Mucosa of rectum (tissue), 2 donors: ENCODE measurements around the gene SPEG.

Source experiments
- H3K27ac ChIP-seq, 2 donors: one replicate each; pipeline ENCODE4 v1.7.0; 2013; ENCODE audit warnings: inconsistent platforms in 2 of 2, low read depth in 2 of 2, low read length in 2 of 2
- H3K27me3 ChIP-seq, 2 donors: one replicate each; pipeline ENCODE4 v1.7.0; 2013; ENCODE audit warnings: low read length in 2 of 2; ENCODE audit not compliant: control insufficient read depth in 2 of 2, insufficient read depth in 2 of 2
- H3K36me3 ChIP-seq, 2 donors: one replicate each; pipeline ENCODE4 v1.7.0; 2013; ENCODE audit warnings: low read length in 2 of 2; ENCODE audit not compliant: control insufficient read depth in 2 of 2, insufficient read depth in 2 of 2
- H3K4me1 ChIP-seq, 2 donors: one replicate each; pipeline ENCODE4 v1.7.0; 2013; ENCODE audit warnings: low read length in 2 of 2, mild to moderate bottlenecking in 1 of 2; ENCODE audit not compliant: control insufficient read depth in 2 of 2, insufficient read depth in 2 of 2
- H3K4me3 ChIP-seq, 2 donors: one replicate each; pipeline ENCODE4 v1.7.0; 2013; ENCODE audit warnings: low read length in 2 of 2
- H3K9ac ChIP-seq, 2 donors: one replicate each; pipeline ENCODE4 v1.7.0; 2013; ENCODE audit warnings: low read length in 2 of 2, low read depth in 1 of 2, mild to moderate bottlenecking in 1 of 2
- H3K9me3 ChIP-seq, 2 donors: one replicate each; pipeline ENCODE4 v1.7.0; 2013; ENCODE audit warnings: low read length in 2 of 2; ENCODE audit not compliant: control insufficient read depth in 2 of 2
- donor health status: healthy.
- donor health status: Normal muscosa, but diverticular disease.

The SPEG gene

GRCh38 chr2:219441451-219442255 lies 7.0 kb downstream of the SPEG start:
- H3K4me1 ChIP-seq = peaks cover 0 to 5% of the 10 kb centered on the region in 2 donors
- peak overlapping the region in 1 of 2 donors; percentile 3 for H3K9ac ChIP-seq
- peaks cover 14 to 45% of the 10 kb centered on the region in 2 donors for H3K27me3 ChIP-seq
- peak overlapping the region; percentile 51 to 53 for H3K4me3 ChIP-seq
- no peaks in the 10 kb centered on the region for H3K36me3 ChIP-seq
- H3K27ac ChIP-seq = peak overlapping the region; percentile 21 to 48
- H3K9me3 ChIP-seq = no peaks in the 10 kb centered on the region

DNA sequence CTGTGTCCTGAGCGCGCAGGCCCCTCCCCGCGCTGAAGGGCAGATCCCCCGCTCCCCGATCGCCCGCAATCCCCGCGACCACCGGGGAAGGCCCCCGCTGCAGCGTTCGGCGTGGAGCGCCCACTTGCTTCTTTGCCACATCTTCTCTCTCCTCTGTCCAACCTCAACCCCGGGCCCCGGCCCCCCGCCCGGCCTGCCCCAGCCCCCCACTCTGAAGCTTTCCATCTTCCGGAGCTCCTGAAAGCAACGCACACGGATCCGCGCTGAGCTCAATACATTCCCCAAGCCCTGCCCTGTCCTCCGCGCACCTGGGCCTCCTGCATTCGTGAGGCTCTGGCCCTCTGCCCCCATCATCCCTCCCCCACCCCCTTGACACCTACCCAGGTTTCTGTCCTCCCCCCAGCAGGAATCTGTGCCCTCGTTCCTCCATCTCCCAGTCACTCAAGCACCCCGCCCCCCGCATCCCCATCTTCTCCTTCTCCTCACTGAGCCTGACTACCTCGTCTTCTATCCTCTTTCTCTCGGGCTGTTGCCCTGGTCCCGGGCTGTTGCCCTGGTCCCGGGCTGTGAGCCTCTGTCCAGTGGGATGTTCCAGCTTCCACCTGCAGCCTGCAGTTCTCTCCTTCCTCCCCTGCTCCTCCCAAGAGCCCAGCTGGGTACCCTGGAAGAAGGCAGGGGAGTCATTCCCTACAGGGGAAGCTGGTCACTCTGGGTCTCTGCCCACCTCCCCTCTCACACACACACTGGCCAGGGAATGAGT lies 7.8 kb downstream of the SPEG start:
- Histone ChIP-seq H3K4me1 (peaks cover 0 to 5% of the 10 kb centered on the region in 2 donors), H3K27ac (peak overlapping the region in 1 of 2 donors; percentile 38), H3K4me3 (no peak overlapping the region), H3K9ac (no peak overlapping the region), H3K36me3 (no peaks in the 10 kb centered on the region), H3K9me3 (no peaks in the 10 kb centered on the region), H3K27me3 (peaks cover 14 to 40% of the 10 kb centered on the region in 2 donors)

GRCh38 chr2:219443016-219443696 lies 8.5 kb downstream of the SPEG start:
- Histone ChIP-seq H3K4me3 (no peak overlapping the region), H3K9me3 (no peaks in the 10 kb centered on the region), H3K9ac (no peak overlapping the region), H3K4me1 (peaks cover 0 to 5% of the 10 kb centered on the region in 2 donors), H3K27me3 (peaks cover 14 to 44% of the 10 kb centered on the region in 2 donors), H3K27ac (peak overlapping the region in 1 of 2 donors; percentile 38), H3K36me3 (no peaks in the 10 kb centered on the region)

DNA sequence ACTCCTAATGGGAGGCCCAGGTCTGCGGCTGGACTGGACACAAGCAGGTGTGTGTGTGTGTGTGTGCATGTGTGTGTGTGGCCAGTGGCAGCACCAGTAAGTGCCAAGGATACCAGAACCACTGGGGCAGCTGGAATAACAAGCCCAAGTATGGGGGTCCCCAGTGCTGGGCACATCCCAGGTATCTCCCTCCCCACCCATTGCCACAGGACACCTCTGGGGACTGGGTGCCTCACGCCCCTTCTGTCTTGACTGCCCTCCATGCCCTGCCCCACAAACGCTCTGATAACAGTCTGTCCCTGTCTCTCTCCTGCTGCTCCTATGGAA lies 9.0 kb downstream of the SPEG start:
- Histone ChIP-seq H3K9me3 (no peaks in the 10 kb centered on the region), H3K9ac (no peak overlapping the region), H3K27me3 (peaks cover 14 to 44% of the 10 kb centered on the region in 2 donors), H3K36me3 (no peaks in the 10 kb centered on the region), H3K4me1 (peaks cover 0 to 5% of the 10 kb centered on the region in 2 donors), H3K27ac (peak overlapping the region in 1 of 2 donors; percentile 56), H3K4me3 (no peak overlapping the region)

DNA sequence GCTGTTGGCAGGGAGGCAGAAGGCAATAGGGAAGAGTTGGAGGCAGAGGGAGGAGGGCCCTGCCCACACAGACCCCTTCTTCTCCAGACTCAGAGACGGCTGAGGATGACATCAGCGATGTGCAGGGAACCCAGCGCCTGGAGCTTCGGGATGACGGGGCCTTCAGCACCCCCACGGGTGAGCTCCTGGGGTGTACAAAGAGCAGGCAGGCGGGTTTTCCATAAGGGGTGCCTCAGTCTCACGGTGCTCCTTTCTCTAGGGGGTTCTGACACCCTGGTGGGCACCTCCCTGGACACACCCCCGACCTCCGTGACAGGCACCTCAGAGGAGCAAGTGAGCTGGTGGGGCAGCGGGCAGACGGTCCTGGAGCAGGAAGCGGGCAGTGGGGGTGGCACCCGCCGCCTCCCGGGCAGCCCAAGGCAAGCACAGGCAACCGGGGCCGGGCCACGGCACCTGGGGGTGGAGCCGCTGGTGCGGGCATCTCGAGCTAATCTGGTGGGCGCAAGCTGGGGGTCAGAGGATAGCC lies 10.0 kb downstream of the SPEG start:
- Histone ChIP-seq H3K27ac (peak overlapping the region in 1 of 2 donors; percentile 56), H3K36me3 (no peaks in the 10 kb centered on the region), H3K4me1 (peaks cover 0 to 5% of the 10 kb centered on the region in 2 donors), H3K4me3 (no peak overlapping the region), H3K9ac (no peak overlapping the region), H3K27me3 (peaks cover 19 to 36% of the 10 kb centered on the region in 2 donors), H3K9me3 (no peaks in the 10 kb centered on the region)

DNA sequence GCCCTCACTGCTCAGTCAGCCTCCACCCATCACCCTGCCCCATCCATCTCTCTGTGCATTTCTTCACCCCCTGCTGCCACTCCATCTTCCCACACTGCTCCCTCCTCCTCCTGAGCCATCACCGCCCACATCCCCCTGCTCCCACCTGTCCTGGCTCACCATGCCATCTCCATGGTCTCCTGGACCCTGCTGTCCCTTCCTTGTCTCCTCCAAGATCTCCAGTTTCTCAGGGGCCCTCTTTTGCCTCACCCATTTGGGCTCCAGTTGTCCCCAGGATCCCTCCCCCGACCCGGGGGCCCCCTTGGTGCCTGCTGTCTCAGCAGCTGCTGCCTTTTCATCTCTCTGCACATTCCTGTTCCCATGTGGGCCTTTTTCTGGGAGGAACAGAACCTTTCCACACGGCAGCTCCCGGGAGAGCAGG lies 10.6 kb downstream of the SPEG start:
- no peak overlapping the region for H3K9ac ChIP-seq
- peaks cover 0 to 5% of the 10 kb centered on the region in 2 donors for H3K4me1 ChIP-seq
- H3K27me3 ChIP-seq = peaks cover 21 to 34% of the 10 kb centered on the region in 2 donors
- H3K9me3 ChIP-seq = no peaks in the 10 kb centered on the region
- H3K27ac ChIP-seq = peak overlapping the region in 1 of 2 donors; percentile 48
- H3K4me3 ChIP-seq = no peak overlapping the region
- H3K36me3 ChIP-seq = no peaks in the 10 kb centered on the region

GRCh38 chr2:219446101-219446504 lies 11.5 kb downstream of the SPEG start:
- Histone ChIP-seq H3K9ac (no peak overlapping the region), H3K4me3 (no peak overlapping the region), H3K4me1 (peaks cover 0 to 5% of the 10 kb centered on the region in 2 donors), H3K27me3 (peaks cover 17 to 28% of the 10 kb centered on the region in 2 donors), H3K36me3 (no peaks in the 10 kb centered on the region), H3K9me3 (no peaks in the 10 kb centered on the region), H3K27ac (peak overlapping the region in 1 of 2 donors; percentile 43)

- Histone ChIP-seq H3K4me3 (no peak overlapping the region), H3K36me3 (no peaks in the 10 kb centered on the region), H3K27ac (peak overlapping the region in 1 of 2 donors; percentile 43), H3K9me3 (no peaks in the 10 kb centered on the region), H3K9ac (no peak overlapping the region), H3K4me1 (no peaks in the 10 kb centered on the region), H3K27me3 (peaks cover 11 to 27% of the 10 kb centered on the region in 2 donors)
These were observed 12.0 kb downstream of the SPEG start for GRCh38 chr2:219446689-219447088.

DNA sequence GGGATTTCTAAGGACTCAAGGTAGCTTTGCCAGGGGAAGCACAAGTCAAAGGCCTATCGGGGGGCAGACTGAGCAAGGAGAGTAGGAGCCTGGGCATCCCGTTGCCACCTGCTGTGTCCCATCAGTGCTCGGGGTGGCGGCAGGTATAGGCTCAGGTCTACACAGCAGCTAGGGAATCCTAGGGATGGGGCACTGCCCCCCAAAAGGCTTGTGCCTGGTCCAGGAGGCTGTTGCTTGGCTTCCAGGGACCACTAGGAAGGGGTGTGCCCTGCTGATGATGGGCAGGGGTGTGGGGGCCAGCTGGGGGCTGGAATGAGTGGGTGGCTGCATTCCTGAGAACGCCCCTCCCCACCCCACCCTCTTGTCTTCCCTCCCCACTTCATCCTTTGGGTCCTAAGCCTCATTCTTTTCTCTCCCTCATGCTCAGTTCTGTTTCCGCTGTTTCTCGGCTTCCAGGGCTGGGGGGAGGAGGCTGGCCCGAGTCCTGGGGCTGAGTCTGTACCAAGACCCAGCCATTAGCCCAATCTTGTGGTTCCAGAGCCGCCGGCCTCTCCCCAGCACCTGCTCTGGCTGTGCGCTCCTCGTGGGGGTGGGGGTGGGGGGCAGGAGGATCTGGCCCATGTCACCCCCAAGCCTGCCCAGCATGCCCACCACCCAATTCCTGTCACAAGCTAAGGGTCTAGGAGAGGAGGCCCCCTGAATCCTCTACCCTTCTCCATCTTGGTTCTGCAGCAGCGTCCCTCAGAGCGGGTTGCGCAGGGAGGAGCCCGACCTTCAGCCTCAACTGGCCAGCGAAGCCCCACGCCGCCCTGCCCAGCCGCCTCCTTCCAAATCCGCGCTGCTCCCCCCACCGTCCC lies 12.8 kb downstream of the SPEG start:
- H3K27me3 ChIP-seq = peaks cover 11 to 26% of the 10 kb centered on the region in 2 donors
- H3K4me1 ChIP-seq = no peaks in the 10 kb centered on the region
- H3K36me3 ChIP-seq = no peaks in the 10 kb centered on the region
- H3K9me3 ChIP-seq = no peaks in the 10 kb centered on the region
- H3K9ac ChIP-seq = no peak overlapping the region
- H3K4me3 ChIP-seq = no peak overlapping the region
- H3K27ac ChIP-seq = peak overlapping the region in 1 of 2 donors; percentile 43
